ENCODE results near the gene CLDN5. TPM values are rescaled to one million over a fixed set of nuclear protein-coding genes. Genes with fewer than 3 reads are reported as not detected.
A peak's percentile ranks its signal among the peaks of the same experiment; 100 is the strongest.

CLDN5 gene
- total RNA-seq, 1 experiment from 2014 or later = not detected

DNA sequence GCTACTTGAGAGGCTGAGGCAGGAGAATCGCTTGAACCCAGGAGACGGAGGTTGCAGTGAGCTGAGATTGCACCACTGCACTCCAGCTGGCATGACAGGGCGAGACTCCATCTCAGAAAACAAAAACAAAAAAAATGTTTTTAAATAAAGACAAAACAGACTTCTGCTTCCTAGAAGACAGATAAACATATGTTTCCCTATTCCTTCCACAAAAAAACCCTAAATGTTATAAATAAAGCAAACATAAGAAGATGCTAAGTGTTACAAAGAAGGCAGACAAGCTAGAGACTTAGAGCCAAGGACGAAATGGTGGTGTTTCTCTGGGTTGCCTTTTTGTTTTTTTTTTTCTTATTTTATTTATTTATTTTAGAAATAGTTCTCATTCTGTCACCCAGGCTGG is 5.6 kb upstream of the CLDN5 start:
- H3K4me3 ChIP-seq = no peak overlapping the region
- no peaks in the 10 kb centered on the region for H3K27me3 ChIP-seq
- H3K36me3 ChIP-seq = no peaks in the 10 kb centered on the region
- DNase-seq = no peak
- H3K9me3 ChIP-seq = no peaks in the 10 kb centered on the region

DNA sequence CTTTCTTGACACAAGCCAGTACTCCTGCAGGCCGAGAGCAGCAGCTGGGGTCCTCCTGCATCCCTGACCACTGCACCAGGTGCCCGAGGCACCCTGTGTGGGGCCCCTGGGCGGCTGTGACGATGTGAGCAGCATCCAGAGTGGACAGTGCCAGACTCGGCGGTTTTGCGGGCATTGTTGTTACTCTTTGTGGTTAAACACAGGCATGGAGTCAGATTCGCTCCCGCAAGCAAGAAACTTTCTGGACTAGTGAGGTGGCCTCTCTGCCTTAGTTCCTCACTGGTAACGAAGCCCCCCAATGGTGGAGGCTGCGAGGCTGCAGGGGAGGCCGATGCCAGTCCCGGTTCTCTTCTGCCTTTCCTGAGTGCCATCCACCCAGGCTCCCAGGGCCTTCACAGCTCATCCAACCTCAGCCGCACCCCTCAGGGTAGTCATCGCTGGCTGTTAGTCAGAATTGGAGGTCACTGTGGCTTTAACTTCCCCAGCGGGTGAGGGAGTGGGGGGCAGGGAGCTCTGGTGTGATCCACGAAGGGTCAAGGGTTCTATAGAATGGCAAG is 3.7 kb upstream of the CLDN5 start:
- H3K9me3 ChIP-seq = no peaks in the 10 kb centered on the region
- no peaks in the 10 kb centered on the region for H3K27me3 ChIP-seq
- H3K4me3 ChIP-seq = no peak overlapping the region
- H3K36me3 ChIP-seq = no peaks in the 10 kb centered on the region
- DNase-seq = peak; percentile 76

DNA sequence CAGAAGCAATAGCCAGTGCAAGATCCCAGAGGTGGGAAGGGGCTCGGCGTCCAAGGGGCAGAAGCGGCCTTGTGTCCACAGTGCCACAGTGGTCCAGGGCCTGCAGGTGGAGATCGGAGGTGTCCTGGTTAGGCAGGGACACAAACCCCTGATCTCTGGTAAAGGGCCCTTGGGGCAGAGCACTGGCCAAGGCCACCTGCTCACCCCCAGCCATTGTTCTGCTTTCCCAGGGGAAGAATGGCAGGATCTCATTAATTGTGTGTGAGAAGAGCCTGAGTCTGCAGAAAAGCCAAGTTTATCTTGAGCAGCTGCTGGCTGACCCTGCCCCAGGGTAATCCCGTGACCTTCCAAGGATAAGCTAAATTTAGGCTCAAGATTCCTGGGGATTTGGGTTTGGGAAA is 3.1 kb upstream of the CLDN5 start:
- H3K4me3 ChIP-seq = no peak overlapping the region

DNA sequence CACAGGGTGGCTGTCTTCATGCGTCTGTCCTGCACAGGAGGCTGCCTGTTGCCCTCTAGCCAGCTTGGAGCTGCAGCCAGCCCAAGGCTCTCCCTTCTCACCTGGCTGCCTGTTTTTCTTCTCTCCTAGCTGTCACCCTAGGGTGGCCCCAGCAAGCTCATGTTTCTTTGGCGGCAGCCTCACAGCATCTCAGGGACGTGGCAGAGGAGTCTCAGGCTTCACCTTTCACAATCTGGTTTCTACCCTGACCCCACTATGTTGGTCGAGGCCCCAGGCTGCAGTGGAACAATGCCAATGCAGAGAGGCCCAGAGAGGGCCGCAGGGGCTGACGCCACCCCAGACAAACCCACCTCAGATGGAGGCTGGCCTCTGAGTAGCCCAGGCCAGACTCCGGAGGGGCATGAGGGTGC is 2.5 kb upstream of the CLDN5 start:
- no peaks in the 10 kb centered on the region for H3K27me3 ChIP-seq
- no peaks in the 10 kb centered on the region for H3K36me3 ChIP-seq
- no peak for DNase-seq
- no peak overlapping the region for H3K4me3 ChIP-seq
- no peaks in the 10 kb centered on the region for H3K9me3 ChIP-seq

More for the DNA sequence above, 3.1 kb upstream of the CLDN5 start:
- DNase-seq = no peak
- Histone ChIP-seq H3K9me3 (no peaks in the 10 kb centered on the region), H3K27me3 (no peaks in the 10 kb centered on the region), H3K36me3 (no peaks in the 10 kb centered on the region)

DNA sequence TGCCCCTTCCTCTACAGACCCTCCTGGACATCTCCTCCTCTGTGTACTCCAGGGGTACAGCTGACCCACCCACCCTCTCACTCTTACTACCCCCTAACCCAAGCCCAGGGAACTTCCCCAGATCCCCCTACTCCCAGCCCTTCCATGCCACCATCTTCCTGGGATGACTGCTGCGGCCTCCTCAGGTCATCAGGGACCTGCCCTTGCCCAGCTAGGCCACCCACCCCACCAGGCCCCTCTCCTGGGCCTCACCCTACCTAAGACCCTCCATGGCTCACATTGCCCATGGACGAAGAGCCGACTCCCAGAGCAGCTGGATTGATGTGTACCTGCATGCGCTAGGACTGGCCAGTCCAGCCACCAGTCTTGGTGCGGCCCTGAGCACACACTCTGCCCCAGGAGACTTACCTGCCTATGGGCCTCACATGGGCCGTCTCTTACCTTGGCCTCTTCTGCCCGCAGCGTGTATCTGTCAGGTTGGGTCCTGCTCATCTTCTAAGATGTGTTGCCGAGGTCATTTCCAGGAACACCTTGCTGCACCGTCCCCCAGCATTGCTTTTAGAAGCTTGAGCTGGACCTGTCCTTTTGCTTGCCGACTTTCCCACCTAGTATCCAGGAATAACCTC is 2.0 kb upstream of the CLDN5 start:
- DNase-seq = no peak
- H3K9me3 ChIP-seq = no peaks in the 10 kb centered on the region

DNA sequence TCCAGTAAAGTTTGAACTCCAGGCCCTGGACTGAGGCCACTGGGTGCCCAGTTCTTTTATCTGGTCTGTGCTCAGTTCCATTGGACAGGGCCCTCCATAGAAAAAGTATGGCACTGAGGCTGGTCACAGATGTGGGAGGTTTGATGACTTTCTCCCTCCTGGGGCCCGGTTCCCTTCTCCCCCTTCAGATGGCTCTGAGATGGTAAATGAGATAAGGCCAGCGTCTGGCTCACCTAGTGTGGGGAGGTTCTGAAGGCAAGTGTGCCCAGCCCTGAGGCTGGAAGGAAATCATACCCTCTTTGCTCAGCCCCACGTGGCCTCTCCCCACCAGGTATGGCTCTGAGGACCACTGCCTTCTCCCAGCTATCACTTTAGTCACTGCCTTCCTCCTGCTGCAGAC is 1.5 kb upstream of the CLDN5 start:
- Histone ChIP-seq H3K4me3 (no peak overlapping the region), H3K27me3 (no peaks in the 10 kb centered on the region), H3K36me3 (no peaks in the 10 kb centered on the region; the same call in 1 of the 2 replicates), H3K9me3 (no peaks in the 10 kb centered on the region)
- DNase-seq = no peak

More for the DNA sequence above, 2.0 kb upstream of the CLDN5 start:
- Histone ChIP-seq H3K27me3 (no peaks in the 10 kb centered on the region), H3K4me3 (no peak overlapping the region), H3K36me3 (no peaks in the 10 kb centered on the region; the same call in 1 of the 2 replicates)

DNA sequence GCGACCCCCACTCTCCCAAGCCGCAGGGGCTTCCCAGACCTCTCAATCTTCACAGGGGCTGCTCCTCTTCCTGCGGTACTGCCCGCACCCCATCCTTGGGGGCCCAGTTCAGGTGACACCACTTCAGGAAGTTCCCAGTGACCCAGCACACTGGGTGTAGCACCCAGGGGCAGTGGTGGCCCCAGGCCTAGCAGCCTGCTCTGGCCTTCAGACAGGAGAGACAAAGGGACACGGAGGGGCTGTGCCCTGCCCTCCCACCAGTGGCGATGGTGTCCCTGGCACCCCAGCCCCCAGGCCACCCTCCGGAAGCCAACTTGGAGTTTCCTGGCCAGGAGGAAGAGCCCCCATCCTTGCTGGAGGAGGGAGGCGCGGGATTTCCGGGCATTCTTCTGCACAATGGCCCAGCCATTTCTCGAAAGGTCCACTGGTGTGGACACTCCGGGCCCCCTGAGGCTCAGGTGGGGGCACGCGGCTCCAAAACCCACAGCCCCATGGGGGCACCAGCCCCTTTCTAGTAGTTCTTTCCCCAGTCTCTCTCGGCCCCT is 978 bp upstream of the CLDN5 start:
- H3K4me3 ChIP-seq = no peak overlapping the region
- H3K36me3 ChIP-seq = no peaks in the 10 kb centered on the region; the same call in 1 of the 2 replicates
- no peak for DNase-seq

DNA sequence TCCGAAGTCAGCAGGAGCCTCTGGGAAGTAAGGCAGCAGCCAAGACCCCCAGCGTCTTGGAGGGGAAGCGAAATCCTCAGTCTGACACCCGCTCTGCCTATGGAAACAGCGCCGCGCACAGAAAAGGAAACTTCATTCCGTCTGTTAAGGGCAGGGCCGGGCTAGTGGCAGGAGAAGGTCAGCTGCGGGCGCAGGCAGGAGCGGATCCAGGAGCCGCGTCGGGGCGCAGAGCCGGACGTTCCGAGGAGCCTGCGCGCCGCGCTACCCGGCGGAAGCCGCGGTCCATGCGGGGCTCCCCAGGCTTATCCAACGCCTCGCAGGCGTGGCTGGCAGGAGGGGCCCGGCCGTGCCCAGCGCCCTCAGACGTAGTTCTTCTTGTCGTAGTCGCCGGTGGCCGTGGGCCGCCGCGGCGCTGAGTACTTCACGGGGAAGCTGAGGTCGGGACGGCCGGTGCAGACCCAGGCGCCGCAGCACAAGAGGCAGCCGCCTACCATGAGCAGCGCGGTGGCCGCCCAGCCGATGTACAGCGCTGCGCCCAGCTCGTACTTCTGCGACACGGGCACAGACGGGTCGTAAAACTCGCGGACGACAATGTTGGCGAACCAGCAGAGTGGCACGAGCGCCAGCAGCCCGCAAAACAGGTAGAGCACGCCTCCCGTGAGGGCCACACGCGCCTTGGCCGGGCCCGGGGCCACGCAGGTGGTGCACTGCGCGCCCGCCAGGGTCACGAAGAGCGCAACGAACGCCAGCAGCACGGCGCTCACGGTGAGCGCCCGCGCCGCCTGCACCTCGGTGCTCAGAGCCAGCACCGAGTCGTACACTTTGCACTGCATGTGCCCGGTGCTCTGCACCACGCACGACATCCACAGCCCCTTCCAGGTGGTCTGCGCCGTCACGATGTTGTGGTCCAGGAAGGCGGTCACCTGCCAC is 705 bp downstream of the CLDN5 start:
- DNase-seq = no peak
- no peaks in the 10 kb centered on the region for H3K9me3 ChIP-seq
- no peaks in the 10 kb centered on the region for H3K27me3 ChIP-seq
- H3K36me3 ChIP-seq = no peaks in the 10 kb centered on the region; the same call in 1 of the 2 replicates
- no peak overlapping the region for H3K4me3 ChIP-seq

More for the DNA sequence above, 978 bp upstream of the CLDN5 start:
- no peaks in the 10 kb centered on the region for H3K27me3 ChIP-seq
- H3K9me3 ChIP-seq = no peaks in the 10 kb centered on the region

DNA sequence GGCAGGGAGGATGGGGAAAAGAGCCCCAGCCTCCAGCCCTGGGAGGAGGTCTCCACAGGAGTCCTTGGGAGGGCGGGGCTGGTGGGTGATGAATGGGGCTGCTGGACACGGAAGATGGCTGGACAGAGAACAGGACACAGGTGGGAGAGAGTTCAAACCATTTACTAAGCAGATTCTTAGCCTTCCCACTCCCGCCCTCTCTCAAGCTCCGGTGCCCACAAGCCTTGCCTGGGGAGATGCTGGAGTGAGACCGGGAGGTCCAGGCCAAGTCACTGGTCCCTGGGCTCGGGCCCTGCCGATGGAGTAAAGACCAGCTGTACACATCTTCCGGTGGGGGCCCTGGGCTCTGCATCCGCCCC is 1.4 kb downstream of the CLDN5 start:
- Histone ChIP-seq H3K9me3 (no peaks in the 10 kb centered on the region), H3K36me3 (peaks cover 1% of the 10 kb centered on the region), H3K27me3 (no peaks in the 10 kb centered on the region), H3K4me3 (no peak overlapping the region)
- no peak for DNase-seq

DNA sequence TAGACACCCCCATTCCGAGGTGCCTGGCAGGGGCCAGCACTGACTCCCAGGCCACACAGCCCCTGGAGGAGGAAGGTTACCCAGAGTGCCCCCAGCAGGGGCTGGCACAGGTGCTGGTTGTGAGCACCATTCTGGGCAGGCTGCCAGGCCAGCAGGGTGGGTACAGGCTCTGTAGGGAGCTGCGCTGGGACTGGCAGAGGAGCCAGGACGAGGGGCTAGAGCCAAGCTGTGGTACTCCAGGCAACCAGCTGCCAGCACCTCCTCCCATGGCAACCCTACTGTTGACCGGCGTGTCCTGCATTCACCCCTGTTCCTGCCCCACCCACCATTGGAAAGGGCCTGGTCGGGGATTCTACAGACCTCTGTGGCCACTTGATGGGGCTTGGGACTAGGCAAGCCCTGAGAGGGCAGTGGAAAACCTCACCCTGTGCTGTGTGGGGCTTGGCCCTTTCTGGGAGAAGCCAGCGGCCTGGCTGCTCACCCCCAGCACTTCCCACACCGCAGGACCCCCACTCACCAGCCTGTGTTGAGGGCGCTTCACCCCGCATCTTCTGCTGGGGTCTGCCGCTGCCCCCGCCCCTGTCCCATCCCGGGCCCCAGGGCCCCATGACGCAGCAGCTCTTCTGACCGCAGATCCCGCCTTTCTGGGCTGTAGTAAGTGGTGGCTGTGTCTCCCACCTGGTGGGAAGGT is 1.9 kb downstream of the CLDN5 start:
- Histone ChIP-seq H3K4me3 (no peak overlapping the region), H3K9me3 (no peaks in the 10 kb centered on the region), H3K27me3 (no peaks in the 10 kb centered on the region), H3K36me3 (peaks cover 3% of the 10 kb centered on the region)
- DNase-seq = peak; percentile 29

DNA sequence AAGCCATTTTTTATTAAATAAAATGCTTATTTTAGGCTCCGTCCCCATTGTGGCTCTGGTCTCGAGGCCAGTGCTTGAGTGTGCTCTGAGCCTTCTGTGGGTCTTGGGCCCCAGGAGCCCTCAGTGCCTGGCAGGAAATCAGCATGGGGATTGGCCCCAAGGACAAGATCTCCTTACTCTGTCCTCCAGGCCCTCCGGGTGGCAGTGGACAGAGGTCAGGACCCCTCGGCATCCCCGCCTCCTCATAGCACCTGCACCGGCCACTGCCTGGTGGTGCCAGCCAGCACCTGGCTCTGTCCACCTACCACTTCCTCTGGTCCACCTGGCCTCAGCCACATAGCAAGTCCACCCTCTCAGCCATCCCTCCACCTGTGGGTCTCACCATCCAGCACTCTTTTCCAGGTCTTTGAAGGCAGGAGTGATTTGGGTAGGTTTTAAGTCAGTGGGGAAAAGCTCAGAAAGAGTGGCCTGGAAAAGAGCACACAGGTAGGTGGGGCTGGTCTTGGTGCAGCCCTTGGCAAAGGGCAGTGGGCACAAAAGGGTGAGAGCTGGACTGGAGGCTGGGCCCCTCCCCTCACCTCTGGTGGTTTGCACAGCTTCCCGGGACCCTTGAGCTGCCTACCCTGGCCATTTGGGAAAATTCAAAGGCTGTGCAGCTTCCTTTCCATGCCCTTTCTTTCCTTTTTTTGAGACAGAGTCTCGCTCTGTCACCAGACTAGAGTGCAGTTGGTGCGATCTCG is 3.5 kb downstream of the CLDN5 start:
- Histone ChIP-seq H3K36me3 (peaks cover 4% of the 10 kb centered on the region), H3K9me3 (no peaks in the 10 kb centered on the region), H3K27me3 (no peaks in the 10 kb centered on the region), H3K4me3 (no peak overlapping the region)
- no peak for DNase-seq

DNA sequence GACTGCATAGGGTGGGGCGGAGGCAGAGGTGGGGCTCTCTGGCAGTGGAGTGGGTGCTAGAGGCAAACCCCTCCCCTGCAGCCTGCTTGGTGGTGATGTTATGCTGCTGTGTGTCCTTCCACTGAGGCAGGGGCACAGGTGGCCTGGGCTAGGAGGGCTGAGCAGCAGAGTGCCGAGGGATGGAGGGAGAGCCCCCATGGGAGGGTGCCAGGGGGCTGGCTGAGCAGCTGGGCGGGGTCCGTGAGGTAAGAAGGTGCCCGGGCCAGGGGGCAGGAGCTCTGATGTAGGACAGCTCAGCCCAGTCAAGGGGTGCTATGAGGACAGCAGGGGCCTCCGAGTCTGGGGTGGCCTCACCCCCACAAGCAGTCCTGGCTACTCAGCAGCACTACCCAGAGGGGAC is 4.2 kb downstream of the CLDN5 start:
- Histone ChIP-seq H3K4me3 (no peak overlapping the region), H3K36me3 (peaks cover 9% of the 10 kb centered on the region), H3K27me3 (no peaks in the 10 kb centered on the region), H3K9me3 (no peaks in the 10 kb centered on the region)
- DNase-seq = no peak

DNA sequence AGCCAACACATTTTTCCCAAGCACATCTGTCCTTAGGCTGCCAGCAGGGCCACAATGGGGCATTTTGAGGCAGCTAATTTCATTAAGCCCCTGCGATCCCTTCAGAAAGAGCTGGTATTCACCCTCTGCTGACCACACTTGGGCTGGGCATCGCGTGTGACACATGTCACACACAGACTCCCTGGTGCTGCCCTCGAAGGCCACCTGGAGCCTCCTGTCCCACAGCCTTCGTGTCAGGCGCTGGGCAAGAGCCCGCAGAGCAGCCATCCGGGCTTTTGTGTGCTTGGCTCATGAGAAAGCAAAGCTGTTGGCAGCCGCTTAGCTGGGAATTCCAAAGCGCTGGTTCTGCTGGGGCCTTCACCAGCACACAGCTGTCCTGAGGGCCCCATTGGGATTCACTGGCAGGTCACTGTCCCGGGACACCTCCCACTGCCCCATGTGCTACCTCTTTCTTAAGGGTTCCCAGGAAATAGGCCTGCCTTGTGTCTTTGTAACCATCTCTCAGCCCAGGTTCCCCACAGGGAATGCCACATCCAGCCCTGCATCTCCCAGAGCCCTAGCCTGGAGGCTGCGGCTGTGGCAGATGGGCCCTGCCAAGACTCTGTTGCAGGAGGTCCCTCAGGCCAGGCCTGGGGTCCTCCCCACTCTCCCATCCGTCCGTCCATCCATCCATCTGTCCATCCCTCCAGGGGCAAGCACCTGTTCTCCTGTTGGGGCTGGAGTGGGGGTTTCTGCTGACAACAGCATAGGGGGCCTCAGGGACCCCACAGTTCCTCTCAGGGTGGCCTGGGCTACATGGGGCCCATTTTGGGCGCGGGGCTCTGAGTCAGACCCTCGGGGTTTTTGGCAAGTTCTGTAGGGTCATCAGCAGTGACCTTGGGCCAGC is 4.9 kb downstream of the CLDN5 start:
- peaks cover 16% of the 10 kb centered on the region for H3K36me3 ChIP-seq
- H3K9me3 ChIP-seq = no peaks in the 10 kb centered on the region
- no peak overlapping the region for H3K4me3 ChIP-seq
- no peak for DNase-seq
- no peaks in the 10 kb centered on the region for H3K27me3 ChIP-seq

DNA sequence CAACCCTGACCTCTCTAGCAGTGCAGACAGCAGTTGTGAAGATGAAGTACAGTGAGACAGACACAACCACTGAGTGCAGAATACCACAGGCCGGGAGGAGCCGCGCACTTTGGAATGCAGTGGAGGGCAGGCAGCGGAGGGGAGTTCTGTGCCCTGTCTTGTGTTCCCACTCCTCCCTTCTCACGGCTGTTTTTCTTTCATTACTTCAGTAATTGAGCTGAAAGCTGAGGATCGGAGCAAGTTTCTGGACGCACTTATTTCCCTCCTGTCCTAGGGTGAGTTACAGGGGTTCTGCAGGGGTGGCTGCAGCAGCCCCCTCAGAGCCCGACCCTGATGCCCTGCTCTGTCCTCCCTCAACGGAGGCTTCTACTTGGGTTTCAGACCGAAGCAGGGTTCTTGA is 5.6 kb downstream of the CLDN5 start:
- Histone ChIP-seq H3K36me3 (peaks cover 23% of the 10 kb centered on the region), H3K9me3 (no peaks in the 10 kb centered on the region), H3K27me3 (no peaks in the 10 kb centered on the region), H3K4me3 (no peak overlapping the region)
- no peak for DNase-seq

DNA sequence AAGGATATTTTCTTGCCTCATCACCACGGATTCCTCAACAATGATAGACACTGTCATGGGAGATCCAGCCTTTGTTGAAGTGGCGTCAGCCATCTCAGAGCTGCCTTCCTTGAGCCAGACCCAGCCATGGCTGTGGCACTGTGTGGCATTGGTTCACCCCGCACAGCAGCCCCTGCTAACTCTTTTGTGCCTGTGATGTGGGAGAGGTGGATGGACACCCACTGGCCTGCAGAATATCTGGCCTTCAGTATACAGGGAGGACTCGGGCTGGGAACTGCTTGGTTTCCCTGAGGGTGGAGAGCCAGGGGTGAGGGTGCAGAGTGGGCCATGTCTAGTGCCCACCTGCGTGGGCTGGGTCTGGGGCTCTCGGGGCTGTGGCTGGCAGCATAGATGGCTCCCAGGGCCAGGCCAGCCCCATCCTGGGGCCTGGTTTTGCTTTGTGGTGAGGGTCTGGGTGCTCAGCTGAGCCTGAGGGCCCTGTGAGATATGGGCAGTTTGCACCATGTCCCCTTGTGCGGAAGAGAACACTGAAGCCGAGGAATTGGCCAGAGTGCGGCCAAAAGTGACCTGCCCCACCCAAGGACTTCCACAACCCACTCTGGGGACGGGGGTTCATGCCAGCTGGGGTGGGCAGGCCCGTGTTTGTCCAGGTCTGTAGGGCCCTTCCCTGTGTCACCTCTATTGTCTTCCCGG is 6.1 kb downstream of the CLDN5 start:
- DNase-seq = no peak
- Histone ChIP-seq H3K4me3 (no peak overlapping the region), H3K9me3 (no peaks in the 10 kb centered on the region), H3K36me3 (peaks cover 25% of the 10 kb centered on the region), H3K27me3 (no peaks in the 10 kb centered on the region)
